PC-9 (cell line): ENCODE data around the gene ESPNL.

Source experiments
- CTCF ChIP-seq: fragments of 200-600 bp; sonication (generic); conservative IDR thresholded peaks from 2 replicates; pipeline ENCODE4 v1.6.1; 2017; ENCODE audit warnings: mixed run types, antibody characterized with exemption, mild to moderate bottlenecking, moderate library complexity
- EZH2 ChIP-seq: fragments of 200-600 bp; sonication (generic); IDR thresholded peaks from 2 replicates; pipeline ENCODE4 v1.8.0; 2017; ENCODE audit warnings: antibody characterized with exemption, low read depth

- no peak for TF ChIP-seq CTCF
- no peak for TF ChIP-seq EZH2
These were observed 4.1 kb downstream of the ESPNL start for GRCh38 chr2:238104226-238104690.
